ENCODE measurements around the gene TMEM203.

Gene TMEM203

DNA sequence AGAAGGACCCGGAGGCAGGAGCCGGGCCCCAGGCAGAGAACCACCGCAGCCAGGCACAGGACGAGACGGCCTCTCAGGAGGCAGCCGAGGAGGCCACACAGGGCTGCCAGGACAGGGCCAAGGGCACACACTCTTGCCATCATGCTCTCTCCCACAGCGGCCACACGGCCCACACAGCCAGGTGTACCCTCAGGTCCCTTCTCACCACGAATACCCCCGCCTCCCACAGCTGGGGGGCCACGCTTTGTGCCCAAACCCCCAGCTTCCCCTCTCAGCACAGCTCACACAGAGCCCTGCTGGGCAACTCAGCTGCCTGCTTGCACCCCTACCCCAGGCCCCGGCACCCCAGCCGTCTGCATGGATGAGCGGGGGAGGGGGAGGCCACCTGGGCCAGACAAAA, 11.7 kb downstream of the TMEM203 start:
- DNase-seq, result no peak

GRCh38 chr9:137192859-137193258, 12.6 kb downstream of the TMEM203 start:
- DNase-seq, result no peak

DNA sequence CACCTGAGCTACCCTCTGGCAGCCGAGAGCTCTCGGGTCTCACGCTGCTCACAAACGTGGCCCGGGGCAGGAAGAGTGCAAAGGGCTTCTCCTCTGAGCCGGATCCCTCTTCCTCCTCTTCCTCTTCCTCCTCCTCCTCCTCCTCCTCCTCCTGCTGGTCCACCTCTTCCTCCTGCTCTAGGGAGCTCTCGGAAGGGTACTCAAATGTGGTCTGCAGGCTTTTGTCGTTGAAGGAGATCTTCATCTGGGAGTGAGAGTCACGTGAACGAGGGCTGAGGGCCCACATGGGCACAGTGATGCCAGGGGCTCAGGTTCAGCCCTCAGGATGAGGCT, 13.0 kb downstream of the TMEM203 start:
- no peak for DNase-seq

- no peak for DNase-seq
Observed at GRCh38 chr9:137191691-137192447, 13.6 kb downstream of the TMEM203 start.

- no peak for DNase-seq
Observed at GRCh38 chr9:137191245-137191644, 14.2 kb downstream of the TMEM203 start.

- no peak for DNase-seq
Observed at GRCh38 chr9:137190315-137190856, 15.1 kb downstream of the TMEM203 start.

DNA sequence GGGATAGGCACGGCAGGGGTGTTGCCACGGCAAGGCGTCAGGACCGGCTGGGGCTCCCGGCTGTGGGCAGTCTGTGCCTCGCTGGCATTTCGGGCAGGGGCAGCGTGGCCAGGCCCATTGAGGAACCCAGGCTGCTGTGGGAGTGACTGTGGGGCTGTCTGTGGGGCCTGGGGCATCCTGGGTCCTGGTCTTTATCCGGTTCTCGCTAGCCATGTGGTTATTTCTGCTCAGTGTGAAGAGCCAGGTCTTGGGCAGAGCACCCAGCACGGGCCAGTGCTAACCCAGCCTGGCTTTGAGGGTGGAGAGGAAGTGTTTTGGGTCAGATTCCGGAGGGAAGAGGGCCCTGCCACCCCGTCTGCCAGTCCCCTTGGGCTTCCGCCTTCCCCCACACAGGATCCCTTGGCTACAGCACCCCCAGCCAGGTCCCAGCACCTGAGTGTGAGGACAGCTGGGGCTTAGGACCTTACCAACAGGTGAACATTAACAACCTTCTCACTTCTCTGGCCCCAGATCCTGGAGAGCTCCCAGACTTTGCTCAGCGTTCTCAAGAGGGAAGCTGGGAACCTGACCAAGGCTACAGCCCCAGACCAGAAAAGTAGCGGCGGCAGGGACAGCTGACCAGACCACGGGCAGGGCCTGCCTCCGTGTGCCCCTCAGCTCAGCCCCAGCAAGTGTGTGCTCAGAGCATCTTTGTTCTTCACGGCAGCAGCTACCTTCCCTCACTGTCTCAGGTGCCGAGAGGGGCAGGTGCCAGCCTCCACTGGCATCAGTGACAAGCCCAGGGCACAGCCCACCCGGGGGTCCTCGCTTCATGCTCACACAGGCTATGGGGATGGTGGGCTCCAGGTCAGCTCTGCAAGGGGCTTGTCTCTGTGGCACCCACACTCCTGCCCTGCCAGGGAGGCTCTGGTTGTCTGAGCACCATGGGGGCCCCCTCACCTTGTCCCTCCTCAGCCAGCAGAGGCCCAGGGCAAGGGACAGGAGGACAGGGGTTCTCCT, 15.9 kb downstream of the TMEM203 start:
- DNase-seq, result no peak

DNA sequence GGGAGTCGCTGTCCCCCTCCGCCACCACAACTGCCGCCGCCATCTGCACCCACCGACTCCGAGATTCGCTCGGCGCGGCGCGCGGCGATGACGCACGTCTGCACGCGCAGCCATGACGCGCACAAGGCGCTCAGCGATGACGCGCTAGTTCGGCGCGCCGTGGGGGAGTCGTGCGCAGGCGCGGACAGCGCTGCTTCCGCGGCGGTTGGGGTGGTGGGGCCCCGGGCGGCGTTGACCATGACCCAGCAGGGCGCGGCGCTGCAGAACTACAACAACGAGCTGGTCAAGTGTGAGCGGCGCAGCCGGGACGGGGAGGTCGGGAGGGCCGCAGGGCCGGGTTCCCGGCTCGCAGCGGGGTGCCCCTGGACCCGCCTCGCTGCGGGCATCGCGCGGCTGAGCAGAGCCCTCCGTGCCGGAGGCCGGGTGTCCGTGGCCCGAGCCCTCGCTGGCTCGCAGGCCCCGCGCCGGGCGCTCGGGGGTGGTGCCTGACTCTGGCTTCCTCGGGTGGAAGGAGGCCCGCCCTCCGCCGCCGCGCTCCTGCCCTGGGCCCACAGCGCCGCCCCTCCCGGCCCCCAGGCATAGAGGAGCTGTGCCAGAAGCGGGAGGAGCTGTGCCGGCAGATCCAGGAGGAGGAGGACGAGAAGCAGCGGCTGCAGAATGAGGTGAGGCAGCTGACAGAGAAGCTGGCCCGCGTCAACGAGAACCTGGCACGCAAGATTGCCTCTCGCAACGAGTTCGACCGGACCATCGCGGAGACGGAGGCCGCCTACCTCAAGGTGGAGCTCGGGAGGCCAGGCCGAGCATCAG, 16.8 kb downstream of the TMEM203 start, which contains the start of the genes ANAPC2 and SSNA1:
TSS of gene ANAPC2 (minus strand) at position 71 of the 807 bp plus-strand sequence. CDS start at position 43, 28 bp downstream.
TSS of gene SSNA1 (plus strand) at position 187 of the 807 bp plus-strand sequence. CDS start at position 238, 51 bp downstream.
- peak; percentile 84 to 94 (median 87) for DNase-seq

- no peak for DNase-seq
Observed at GRCh38 chr9:137188086-137188489, 17.4 kb downstream of the TMEM203 start.

GRCh38 chr9:137187386-137187785, 18.1 kb downstream of the TMEM203 start:
- DNase-seq, result no peak

DNA sequence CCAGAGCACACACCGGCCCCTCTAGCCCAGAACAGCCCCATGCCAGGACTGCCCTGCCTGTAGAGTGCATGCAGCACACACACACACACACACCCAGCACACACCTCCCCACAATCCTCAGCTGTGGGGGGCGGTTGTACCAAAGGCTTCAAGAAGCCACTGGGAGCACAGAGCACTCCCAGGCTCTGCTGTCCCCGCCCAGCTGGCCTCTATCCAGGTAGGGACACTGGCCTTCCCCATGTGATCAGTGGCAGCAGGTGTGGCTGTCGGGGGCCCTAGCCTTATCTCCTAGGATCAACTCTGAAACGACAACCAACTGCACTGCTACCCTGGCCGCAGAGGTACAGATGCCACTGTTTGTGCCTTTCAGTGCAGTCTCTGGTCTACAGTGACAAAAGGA, 19.1 kb downstream of the TMEM203 start:
- DNase-seq, result no peak

- DNase-seq, result no peak
Observed at GRCh38 chr9:137185921-137186320, 19.5 kb downstream of the TMEM203 start.

DNA sequence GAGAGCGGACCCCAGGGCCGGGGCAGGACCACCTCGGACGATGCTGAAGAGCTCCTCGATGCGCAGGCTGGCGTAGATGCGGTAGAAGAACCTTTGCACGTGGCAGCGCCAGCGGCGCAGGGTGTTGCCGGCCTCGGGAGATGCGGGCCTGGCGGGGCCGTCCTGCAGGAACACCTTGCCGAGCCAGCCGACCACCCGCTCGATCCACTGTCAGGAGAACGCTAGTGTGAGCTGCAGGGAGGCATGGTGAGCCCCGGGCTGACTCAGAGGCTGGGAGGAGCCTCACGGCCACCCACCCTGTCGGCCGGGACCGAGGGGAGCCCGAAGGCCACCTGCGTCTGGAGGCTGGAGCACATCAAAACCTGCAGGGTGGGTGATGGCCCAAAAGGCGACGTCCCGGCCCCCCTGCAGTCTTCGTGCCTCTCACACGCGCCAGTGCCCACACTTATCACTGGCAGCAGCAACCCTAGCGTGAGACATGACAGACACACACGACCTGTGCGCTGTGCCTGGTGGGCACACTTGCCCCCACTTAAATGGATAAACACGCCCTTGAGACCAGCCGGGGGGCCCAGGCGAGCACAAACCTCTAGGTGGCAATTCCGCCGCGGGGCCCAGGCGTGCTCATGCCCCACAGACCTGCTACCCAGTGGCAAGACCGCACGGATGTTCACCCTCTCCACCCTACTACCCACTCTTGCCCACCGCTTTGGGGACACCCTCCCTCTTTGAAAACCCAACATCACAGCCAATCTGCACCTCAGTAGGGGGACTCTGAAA, 20.4 kb downstream of the TMEM203 start:
- no peak for DNase-seq

- DNase-seq, result no peak
Observed at GRCh38 chr9:137183980-137184595, 21.4 kb downstream of the TMEM203 start.

GRCh38 chr9:137182836-137183235, 22.6 kb downstream of the TMEM203 start:
- no peak for DNase-seq

DNA sequence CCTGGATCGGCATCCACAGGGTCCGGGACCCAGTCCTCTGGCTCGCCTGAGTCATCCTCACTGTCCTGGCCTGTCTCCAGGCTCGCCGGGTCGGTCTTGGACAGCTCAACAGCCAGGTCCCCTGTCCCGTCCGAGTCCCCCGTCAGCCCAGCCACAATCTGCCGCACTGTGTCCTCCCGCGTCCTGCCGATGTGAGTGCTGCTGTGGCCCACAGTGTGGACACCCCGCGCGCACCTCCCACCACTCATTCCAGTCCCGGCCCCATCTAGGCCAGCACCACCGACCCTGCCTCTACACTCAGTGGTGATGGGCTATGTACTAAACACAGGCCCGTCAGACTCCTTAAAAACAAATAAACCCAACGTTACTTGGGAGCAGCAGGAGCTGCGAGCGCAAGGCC, 23.8 kb downstream of the TMEM203 start:
- no peak for DNase-seq

DNA sequence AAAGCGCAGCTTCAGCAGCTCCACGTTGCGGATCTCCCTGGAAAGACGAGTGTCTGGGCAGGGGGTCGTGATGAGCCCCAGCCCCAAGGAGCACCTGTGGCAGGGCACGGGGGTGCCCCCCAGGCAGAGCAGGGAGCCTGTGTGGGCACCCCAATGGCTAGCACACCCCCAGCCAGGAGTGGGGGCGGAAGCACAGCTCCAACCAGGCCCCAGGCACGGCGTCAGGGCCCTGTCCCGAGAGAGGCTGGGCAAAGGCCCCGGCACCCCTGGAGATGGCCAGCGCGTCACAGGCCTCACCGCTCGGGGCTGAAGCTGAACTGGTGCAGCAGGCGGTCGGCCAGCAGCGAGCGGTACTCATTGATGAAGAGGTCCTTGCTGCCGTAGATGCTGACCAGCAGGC, 25.0 kb downstream of the TMEM203 start:
- no peak for DNase-seq

DNA sequence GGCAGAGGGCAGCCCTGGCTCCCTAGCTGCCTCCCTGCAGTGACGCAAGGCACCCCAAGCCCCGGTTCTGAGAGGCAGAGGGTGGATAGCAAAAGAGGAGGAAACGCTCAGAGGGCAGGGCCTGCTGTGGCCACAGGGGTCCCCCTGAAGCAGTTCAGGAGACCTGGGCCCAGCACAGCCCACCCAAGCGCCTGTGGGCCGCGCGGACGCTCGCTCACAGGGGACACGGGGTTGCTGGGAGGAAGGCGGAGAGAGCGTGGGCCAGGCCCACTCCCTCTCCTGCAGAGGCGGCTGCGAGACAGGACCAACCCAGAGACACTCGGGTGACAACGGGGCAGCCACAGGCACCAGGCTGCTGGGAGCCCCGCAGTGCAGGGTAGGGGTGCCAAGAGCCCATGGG, 25.7 kb downstream of the TMEM203 start:
- DNase-seq, result no peak

DNA sequence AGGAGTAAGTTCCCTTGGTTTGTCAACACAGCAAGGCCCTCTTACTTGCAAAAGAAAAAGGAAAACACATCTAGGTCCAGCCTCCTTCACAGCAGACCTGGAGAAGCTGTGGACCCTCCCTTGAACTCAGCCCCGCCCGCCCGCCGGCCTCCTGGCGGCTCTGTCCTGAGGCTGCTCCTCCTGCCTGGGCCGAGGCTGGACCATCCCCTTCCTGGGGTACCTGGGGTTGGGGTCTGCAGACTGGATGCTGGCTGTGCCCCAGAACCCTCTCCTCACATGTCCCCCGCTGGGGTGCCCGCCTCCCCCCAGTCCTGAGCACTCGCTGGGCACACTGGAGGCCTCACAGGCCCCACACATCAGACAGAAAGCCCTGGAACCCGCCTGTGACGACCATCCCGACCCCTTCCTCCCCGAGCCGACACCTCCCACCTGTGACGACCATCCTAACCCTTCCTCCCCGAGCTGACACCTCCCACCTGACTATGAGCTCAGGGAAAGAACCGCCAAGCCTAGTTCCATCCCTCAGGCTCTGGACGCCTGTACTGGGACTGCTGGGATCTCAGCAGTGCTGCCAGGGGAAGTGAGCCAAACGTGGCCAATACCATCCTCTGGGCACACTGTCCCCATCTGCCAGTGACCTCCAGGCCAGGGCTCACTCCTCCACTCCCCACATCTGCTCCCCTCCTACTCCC, 26.4 kb downstream of the TMEM203 start:
- no peak for DNase-seq

- DNase-seq, result no peak
Observed at GRCh38 chr9:137178201-137178938, 27.1 kb downstream of the TMEM203 start.

Data from T-helper 2 cell (primary cell).